A549 (cell line): Measurements from ENCODE around the gene LCAT.

Experiments
- EP300 ChIP-seq, 2 experiments: fragments of >200 bp; sonication (Bioruptor Twin); formaldehyde crosslinking; IDR thresholded peaks; 2 replicates in 1 of 2; 3 replicates in 1 of 2; pipeline ENCODE4 v1.6.1; 2016 to 2017
- JUN ChIP-seq, 2 experiments: fragments of >200 bp; sonication (Bioruptor Twin); formaldehyde crosslinking; IDR thresholded peaks; 2 replicates in 1 of 2; 3 replicates in 1 of 2; pipeline ENCODE4 v1.6.1; 2016 to 2017
- POLR2AphosphoS2 ChIP-seq: conservative IDR thresholded peaks from 2 replicates; pipeline ENCODE4 v1.6.1; 2012; ENCODE audit warnings: low read length, improper control_type of control experiment, inconsistent platforms
- RAD21 ChIP-seq, 2 experiments: fragments of >200 bp in 1 of 2; sonication (Bioruptor Twin) in 1 of 2; formaldehyde crosslinking in 1 of 2; IDR thresholded peaks in 1 of 2; conservative IDR thresholded peaks in 1 of 2; 2 replicates in 1 of 2; 3 replicates in 1 of 2; pipeline ENCODE4 v1.6.1; 2012 to 2018; ENCODE audit warnings: inconsistent platforms in 1 of 2
- SMC3 ChIP-seq: fragments of >200 bp; sonication (Bioruptor Twin); formaldehyde crosslinking; IDR thresholded peaks from 3 replicates; pipeline ENCODE4 v1.6.1; 2018; ENCODE audit warnings: inconsistent platforms
- TF ChIP-seq, protein P1 (sequence below): fragments of >200 bp; sonication (Bioruptor Twin); formaldehyde crosslinking; IDR thresholded peaks from 3 replicates; pipeline ENCODE4 v1.5.1; 2016
- TF ChIP-seq, protein P2 (sequence below): fragments of 200-600 bp; sonication (generic); IDR thresholded peaks from 2 replicates; pipeline ENCODE4 v1.6.1; 2016; ENCODE audit warnings: antibody characterized with exemption, mild to moderate bottlenecking, moderate library complexity

DNA sequence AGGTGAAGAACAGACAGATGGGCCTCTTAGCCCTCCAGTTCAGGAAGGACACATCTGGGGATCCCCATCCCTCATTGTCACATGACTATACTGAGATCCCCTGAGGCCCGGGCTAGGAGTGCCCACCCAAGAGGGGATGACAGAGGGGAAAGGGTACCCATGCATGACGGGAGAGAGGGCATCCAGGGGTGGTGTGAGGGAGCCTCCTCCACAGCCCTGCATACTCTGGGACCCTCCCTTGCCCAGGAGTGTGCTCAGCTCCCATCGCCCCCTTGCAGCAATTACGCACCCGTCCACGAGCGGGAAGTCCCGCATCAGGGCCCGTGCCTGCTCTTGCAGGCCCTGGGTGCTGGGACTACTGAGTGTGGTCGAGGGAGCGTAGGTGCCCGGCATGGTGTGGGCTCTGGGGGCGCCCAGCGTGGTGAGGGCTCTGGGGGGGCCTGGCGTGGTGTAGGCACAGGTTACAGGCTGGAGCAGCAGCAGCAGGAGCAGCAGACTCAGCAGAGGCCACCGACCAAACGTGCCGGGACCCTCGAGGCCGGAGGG is 48.8 kb upstream of the LCAT start:
- TF ChIP-seq JUN (IDR thresholded peaks at IDR 0.05) (no peak), EP300 (IDR thresholded peaks at IDR 0.05) (no peak), SMC3 (no peak), POLR2AphosphoS2 (no peak), RAD21 (conservative IDR thresholded peaks at IDR 0.05 in 1 of 2, IDR thresholded peaks at IDR 0.05 in 1 of 2) (no peak)
- TF ChIP-seq, protein P1, sequence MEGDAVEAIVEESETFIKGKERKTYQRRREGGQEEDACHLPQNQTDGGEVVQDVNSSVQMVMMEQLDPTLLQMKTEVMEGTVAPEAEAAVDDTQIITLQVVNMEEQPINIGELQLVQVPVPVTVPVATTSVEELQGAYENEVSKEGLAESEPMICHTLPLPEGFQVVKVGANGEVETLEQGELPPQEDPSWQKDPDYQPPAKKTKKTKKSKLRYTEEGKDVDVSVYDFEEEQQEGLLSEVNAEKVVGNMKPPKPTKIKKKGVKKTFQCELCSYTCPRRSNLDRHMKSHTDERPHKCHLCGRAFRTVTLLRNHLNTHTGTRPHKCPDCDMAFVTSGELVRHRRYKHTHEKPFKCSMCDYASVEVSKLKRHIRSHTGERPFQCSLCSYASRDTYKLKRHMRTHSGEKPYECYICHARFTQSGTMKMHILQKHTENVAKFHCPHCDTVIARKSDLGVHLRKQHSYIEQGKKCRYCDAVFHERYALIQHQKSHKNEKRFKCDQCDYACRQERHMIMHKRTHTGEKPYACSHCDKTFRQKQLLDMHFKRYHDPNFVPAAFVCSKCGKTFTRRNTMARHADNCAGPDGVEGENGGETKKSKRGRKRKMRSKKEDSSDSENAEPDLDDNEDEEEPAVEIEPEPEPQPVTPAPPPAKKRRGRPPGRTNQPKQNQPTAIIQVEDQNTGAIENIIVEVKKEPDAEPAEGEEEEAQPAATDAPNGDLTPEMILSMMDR: no peak
- TF ChIP-seq, protein P2, sequence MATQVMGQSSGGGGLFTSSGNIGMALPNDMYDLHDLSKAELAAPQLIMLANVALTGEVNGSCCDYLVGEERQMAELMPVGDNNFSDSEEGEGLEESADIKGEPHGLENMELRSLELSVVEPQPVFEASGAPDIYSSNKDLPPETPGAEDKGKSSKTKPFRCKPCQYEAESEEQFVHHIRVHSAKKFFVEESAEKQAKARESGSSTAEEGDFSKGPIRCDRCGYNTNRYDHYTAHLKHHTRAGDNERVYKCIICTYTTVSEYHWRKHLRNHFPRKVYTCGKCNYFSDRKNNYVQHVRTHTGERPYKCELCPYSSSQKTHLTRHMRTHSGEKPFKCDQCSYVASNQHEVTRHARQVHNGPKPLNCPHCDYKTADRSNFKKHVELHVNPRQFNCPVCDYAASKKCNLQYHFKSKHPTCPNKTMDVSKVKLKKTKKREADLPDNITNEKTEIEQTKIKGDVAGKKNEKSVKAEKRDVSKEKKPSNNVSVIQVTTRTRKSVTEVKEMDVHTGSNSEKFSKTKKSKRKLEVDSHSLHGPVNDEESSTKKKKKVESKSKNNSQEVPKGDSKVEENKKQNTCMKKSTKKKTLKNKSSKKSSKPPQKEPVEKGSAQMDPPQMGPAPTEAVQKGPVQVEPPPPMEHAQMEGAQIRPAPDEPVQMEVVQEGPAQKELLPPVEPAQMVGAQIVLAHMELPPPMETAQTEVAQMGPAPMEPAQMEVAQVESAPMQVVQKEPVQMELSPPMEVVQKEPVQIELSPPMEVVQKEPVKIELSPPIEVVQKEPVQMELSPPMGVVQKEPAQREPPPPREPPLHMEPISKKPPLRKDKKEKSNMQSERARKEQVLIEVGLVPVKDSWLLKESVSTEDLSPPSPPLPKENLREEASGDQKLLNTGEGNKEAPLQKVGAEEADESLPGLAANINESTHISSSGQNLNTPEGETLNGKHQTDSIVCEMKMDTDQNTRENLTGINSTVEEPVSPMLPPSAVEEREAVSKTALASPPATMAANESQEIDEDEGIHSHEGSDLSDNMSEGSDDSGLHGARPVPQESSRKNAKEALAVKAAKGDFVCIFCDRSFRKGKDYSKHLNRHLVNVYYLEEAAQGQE: no peak
